HG03175 (cell line): ENCODE measurements around the gene SLC45A1.
"Not testable (repeated sequence)": the region's sequence is repeated elsewhere in the genome, so short reads cannot be mapped to it uniquely, and the experiment has no call there.

Source experiments
- ATAC-seq: cut with Tn5 transposase; IDR thresholded peaks from one replicate; pipeline ENCODE4 v1.9.1; 2021; ENCODE audit warnings: mild to moderate bottlenecking, moderate library complexity; ENCODE audit not compliant: unreplicated experiment

The SLC45A1 gene

GRCh38 chr1:8364528-8365442 is 46.9 kb downstream of the SLC45A1 start:
- ATAC-seq = no peak

GRCh38 chr1:8365661-8366362 is 47.9 kb downstream of the SLC45A1 start:
- ATAC-seq = no peak

DNA sequence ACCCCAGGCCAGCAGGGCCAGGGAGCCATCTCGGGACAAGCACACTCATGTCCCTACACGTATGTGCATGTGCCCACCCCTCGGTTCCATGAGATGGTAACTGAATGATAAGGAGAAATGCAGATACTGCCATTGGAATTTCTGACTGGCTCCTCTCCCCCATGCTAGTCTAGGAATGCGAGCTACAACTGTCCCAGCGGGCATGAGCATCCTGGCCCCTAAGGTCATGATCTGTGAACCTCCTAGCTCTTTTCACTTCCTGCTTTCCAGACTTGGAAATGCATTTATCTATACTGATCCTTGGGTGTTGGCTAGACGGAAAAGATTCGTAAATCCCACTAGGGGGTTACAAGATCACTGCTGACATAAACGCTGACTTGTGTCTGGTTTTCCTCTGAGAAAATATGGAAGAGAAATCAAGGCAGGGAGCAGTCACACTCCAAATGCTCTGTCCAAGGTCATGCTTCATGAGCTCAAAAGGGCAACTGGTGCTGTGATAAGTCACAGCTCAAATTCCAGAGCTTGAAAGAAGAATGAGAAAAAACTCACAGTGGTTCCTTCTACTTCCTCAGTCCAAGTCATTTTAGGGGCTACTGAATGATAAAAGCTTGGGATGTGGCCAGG is 49.8 kb downstream of the SLC45A1 start:
- no peak for ATAC-seq

DNA sequence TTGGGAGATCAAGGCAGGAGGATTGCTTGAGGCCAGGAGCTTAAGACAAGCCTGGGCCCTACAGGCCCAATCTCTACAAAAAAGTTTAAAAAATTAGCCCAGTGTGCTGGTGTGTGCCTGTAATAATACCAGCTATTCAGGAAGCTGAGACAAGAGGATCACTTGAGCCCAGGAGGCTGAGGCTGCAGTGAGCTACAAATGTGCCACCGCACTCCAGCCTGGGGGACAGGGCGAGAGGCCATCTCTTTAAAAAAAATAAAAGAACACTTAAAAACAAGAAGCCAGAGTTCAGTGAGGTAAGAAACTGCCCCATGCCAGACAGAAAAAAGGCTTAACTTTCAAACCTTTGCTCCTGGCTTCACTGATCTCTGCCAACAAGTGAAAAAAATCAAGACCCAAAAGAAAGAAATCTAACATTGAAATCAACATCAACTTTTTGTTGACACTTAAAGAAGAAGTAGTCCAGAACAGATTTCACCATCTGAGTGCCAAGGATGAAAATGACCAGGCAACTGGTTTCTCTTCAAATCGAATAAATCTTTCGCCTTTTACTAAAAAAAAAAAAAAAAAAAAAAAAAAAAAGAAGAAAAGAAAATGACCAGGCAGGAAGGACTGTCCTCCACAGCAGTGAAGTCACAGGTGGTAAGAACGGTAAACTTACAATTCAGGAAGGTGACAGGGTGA is 51.2 kb downstream of the SLC45A1 start:
- ATAC-seq = no peak

DNA sequence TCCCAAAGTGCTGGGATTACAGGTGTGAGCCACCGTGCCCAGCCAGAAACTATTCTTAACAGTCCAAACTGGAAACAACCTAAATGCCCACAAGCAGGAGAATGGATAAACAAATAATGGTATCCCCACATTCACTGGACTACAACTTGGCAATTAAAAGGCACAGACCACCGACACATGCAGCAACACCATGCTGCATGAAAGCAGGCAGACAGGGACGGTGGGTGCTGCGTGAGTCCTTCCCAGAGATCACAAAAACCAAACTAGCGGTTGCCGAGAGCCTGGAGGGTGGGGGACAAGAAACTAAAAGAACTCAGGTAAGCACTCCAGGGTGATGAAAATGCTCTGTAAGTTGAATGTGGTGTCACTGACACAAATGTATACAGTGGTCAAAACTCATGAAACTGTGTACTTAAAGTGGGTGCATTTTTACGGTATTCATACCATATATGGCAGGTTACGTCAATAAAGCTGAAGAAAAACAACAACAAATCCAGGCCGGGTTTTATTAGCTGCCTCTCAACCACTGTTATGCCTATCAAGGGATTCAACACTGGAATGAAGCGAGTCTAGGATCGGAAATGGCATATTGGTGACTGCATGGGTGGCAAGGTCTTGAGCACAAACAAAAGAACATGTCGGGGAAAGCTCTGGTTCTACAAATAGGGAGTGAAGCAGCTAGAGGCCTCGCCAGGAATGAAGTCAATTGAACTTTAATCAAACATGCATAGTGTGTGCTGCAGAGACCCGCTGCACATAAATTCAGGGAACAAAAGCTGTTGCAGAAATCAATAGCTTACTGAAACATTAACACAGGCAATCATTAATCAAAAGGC is 52.4 kb downstream of the SLC45A1 start:
- ATAC-seq = no peak

GRCh38 chr1:8370905-8371315 is 53.0 kb downstream of the SLC45A1 start:
- no peak for ATAC-seq

- ATAC-seq = no peak
Measured at GRCh38 chr1:8371372-8371991, 53.6 kb downstream of the SLC45A1 start.

DNA sequence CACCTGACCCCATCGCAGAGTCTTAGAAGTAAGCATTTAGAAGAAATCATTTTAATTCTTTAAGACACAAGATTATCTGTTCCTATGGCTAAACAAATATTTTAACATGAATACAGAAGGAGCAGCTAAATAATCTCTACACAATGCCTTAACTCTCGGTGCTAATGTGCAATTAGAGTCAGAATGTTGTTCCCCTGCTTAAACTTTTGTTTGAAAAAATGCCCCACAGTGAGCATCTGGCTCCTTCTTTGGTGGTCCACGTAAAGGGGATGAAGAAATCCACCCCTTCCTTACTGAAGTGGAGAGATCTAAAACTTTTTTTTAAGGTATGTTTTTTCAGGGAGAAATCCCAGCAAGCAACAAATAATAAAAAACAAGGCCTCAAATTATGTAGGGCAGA is 55.2 kb downstream of the SLC45A1 start:
- ATAC-seq = no peak

DNA sequence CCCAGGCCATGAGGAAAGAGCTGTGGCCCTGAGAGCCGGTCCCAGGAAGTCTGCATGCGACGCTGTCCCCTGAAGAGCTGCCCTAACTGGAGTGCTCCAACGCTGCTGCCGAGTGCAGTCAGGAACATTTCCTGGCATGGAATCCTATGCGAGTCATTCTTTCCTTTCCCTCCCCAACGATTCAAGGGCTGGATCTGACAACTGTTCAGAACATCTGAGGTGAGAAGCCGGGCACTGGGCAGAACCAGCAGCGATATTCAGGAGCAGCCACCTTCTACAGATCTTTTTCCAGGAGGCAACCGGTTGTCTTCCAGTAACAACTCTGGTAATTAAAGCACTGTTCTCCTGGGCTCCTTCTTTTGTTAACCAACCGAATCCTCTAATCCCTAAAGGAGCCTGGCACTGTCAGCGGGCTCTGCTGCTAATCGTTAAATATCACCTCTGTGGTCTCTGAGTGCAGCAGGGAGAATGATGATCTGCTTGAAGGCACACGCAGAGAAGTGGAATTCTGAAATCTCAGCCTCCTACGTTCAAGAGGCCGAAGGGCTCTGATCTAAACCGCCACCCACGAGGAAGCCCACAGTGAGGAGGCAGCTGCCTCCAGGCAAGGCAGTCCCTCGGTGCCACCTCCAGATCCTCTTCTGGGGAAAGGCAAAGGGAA is 55.8 kb downstream of the SLC45A1 start:
- ATAC-seq = no peak

DNA sequence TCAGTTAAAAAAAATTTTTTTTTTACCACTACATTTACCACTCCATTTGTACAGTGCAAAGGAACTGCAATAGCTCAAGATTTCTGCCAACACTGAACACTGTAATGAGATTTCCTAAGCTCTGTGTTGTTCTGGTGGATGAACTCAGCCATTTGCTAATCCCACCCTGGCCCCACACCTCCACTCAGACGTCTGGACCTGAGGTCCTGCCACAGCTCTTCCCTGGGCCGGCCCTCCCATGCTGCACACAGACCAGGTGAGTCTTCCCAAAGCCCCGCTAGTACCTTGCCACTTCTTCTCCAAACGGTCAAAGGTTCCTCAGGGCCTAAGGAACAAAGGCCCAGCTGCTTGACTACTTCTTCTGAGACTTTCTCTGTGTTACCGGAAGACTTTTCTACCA is 56.4 kb downstream of the SLC45A1 start:
- ATAC-seq = no peak

DNA sequence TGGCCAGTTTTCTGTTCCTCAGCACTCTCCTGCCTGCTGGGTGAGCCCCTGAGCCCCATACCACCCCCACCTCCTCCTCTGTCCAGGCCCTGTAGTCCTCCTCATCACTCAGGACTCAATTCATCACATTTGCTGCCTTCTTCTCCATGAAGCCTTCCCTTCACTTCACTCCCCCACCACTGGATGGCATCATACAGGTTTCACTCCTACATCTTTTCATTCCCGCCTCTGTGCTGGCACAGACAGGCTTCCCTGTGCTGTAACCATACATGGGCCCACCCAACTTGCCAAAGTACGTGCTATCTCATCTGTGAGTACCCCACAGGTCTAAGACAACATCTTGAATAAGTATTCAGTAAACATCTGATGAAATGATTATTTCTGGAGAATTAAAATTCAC is 56.9 kb downstream of the SLC45A1 start:
- no peak for ATAC-seq

DNA sequence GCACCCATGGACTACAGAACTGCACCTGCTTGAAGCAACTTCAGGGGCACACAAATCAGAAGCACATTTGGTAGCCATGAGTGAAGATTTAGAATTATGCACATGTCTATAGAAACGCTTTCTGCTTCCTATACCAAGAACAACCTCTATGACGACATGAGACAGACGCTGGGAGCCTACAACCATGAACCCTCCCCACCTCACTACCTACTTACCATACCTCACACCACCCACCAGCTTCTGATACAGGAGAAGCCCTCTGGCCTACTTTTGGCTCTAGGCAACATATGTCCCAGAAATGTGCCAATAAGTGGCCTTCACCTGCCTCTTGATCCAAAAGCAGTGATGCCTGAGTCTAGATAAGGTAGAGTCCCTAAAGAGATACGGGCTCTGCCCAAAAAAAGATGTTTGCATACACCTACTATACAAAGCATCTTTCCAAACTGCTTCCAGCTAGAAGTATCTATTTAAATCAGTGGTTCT is 58.5 kb downstream of the SLC45A1 start:
- ATAC-seq = no peak

DNA sequence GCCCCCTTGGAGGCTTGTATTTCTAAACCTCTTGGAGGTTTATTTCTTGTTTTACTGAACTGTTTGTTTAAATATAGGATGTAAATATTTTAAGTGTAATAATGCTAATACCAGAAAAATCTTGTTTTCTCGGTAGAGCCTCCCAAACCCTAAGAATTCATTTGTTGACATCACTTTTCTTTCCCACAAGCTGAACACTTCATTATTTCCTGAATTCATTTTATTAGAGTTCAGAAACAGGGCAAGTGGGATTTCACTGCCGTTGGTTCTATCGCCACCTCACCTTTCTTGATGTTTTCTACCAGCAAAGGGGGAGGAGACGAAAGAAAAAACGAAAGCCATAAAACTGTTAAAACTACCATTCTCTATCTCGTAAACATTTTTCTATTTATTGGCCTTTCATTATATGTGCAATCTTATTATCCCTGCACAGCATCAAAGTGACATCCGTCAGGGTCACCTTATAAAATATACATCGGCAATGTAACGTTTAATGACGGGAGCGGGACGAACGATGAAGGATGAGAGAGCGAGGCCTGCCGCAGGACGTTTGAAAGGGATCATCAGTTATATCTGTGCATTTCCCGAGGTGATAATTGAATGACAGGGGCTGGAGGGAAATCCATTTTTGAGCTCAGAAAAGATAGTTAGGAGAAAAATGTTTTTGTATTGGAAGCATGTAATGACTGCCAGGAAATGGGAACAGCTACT is 59.5 kb downstream of the SLC45A1 start:
- no peak for ATAC-seq

DNA sequence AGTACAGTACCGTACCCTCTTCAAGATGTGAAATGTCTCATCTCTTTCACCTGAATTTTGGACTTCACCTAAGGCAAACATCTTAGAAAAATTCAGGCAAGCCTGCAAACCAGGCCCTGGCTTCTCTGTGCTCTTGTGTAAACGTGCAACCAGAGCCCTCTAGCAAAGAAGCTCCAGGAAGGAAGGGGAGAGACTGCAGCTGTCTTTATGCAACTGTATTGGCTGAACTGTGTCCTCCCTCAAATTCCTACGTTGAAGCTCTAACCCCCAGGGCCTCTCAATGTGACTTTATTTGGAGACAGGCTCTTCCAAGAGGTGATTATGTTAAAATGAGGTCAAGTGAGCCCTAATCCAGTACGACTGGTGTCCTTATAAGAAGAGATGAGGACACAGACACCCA is 60.3 kb downstream of the SLC45A1 start:
- no peak for ATAC-seq

- no peak for ATAC-seq
Measured at GRCh38 chr1:8378981-8379470, 61.1 kb downstream of the SLC45A1 start.

DNA sequence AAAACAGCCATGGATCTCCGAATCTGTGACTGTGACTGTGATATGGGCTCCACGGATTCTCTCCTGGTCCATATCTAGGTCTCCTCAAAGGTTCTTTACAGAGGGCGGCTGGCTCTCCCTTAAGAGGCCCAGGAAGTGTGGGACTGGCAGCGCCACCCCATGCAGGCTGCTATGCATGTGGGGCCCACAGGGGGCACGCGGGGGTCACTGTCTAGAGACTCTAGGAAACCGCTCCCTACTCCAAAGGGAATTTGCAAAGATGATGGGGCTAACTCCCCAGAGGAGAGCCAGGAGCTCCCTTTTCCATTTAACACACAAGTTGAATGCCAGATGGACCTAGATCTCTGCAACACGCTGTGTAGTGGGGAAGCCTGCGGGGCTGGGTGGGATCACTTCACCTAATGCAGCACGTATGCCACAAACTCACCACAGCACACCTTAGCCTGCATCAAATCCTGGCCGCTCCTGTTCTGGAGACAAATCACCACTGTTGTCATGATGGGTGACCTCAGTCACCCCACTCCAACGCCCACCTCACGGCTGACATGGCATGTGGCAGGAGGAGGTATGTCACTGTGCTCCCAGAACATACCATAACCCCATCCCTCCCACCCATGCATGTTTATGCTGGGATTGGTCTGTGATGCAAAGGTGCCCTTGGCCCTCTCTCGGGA is 61.7 kb downstream of the SLC45A1 start:
- no peak for ATAC-seq

DNA sequence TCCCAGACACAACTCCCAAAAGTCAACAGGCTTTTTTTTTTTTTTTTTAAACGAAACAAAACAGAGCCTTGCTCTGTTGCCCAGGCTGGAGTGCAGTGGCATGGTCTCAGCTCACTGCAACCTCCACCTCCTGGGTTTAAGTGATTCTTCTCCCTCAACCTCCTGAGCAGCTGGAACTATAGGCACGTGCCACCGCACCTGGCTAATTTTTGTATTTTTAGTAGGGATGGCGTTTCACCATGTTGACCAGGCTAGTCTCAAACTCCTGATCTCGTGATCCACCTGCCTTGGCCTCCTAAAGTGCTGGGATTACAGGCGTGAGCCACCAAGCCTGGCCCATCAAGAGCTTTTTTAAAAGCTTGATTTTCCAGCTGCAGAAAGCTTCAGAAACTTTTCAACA is 62.4 kb downstream of the SLC45A1 start:
- ATAC-seq = not testable (repeated sequence)

DNA sequence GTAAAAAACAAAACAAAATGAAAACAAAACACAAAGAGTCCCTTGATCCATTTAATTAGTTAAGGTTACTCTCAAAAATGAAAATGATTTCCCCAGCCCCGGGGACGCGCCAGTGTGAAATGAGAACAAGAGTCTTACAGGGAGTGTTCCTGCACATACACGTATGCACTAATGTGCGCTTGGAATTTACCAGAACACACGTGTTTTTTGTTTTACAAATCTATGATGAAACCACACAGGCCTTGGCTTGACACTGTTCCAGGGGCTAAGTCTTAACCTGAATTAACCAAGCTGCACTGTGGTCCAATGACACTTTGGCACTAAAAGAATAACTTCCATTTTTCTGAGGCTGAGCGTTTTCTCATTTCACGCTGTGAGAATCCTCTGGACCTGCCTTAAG is 63.7 kb downstream of the SLC45A1 start:
- ATAC-seq = no peak
